GM23338 (cell line): ENCODE results near the gene GOLGA8N. TPM values are rescaled to one million over a fixed set of nuclear protein-coding genes. Genes with fewer than 3 reads are reported as not detected.

Source experiments
- ATAC-seq: fragments of 200-7000 bp; cut with Tn5 transposase; 3 replicates; pipeline ENCODE4 v1.9.1; 2020
- DNase-seq: peaks from one replicate; pipeline ENCODE4 v3.0.0-alpha.2; 2015; ENCODE audit warnings: low spot score
- H2AFZ ChIP-seq: fragments of 200-600 bp; sonication (generic); 2 replicates; pipeline ENCODE4 v1.8.0; 2016; ENCODE audit warnings: antibody characterized with exemption, mild to moderate bottlenecking, moderate library complexity
- H3F3A ChIP-seq: fragments of 200-600 bp; sonication (generic); replicated peaks from 2 replicates; pipeline ENCODE4 v1.8.0; 2017; ENCODE audit warnings: antibody characterized with exemption, mixed run types, low read depth
- H3K27ac ChIP-seq: fragments of 200-600 bp; sonication (generic); 2 replicates; pipeline ENCODE4 v1.6.1; 2016; ENCODE audit warnings: low read depth
- H3K27me3 ChIP-seq: fragments of 200-600 bp; sonication (generic); 2 replicates; pipeline ENCODE4 v1.8.0; 2016; ENCODE audit warnings: mild to moderate bottlenecking, mixed run types, moderate library complexity; ENCODE audit not compliant: insufficient read depth
- H3K36me3 ChIP-seq: fragments of 200-600 bp; sonication (generic); 2 replicates; pipeline ENCODE4 v1.8.0; 2016; ENCODE audit warnings: mild to moderate bottlenecking; ENCODE audit not compliant: insufficient read depth
- H3K4me1 ChIP-seq: fragments of 200-600 bp; sonication (generic); 2 replicates; pipeline ENCODE4 v1.8.0; 2016; ENCODE audit warnings: mild to moderate bottlenecking, moderate library complexity; ENCODE audit not compliant: insufficient read depth
- H3K4me2 ChIP-seq: fragments of 200-600 bp; sonication (generic); 2 replicates; pipeline ENCODE4 v1.7.1; 2017; ENCODE audit warnings: mixed run types
- H3K4me3 ChIP-seq: fragments of 200-600 bp; sonication (generic); 2 replicates; pipeline ENCODE4 v1.6.1; 2016; ENCODE audit warnings: mixed run types
- H3K79me2 ChIP-seq: fragments of 200-600 bp; sonication (generic); replicated peaks from 2 replicates; pipeline ENCODE4 v1.8.0; 2017; ENCODE audit warnings: mild to moderate bottlenecking; ENCODE audit not compliant: insufficient read depth
- H3K9me2 ChIP-seq: fragments of 200-600 bp; sonication (generic); 2 replicates; pipeline ENCODE4 v1.8.0; 2017; ENCODE audit not compliant: insufficient read depth
- H4K20me1 ChIP-seq: fragments of 200-600 bp; sonication (generic); replicated peaks from 2 replicates; pipeline ENCODE4 v1.8.0; 2017; ENCODE audit warnings: mild to moderate bottlenecking; ENCODE audit not compliant: insufficient read depth
- H3K27ac Mint-ChIP-seq: 2 replicates; pipeline ENCODE4 v1.8.0; 2020; ENCODE audit warnings: inconsistent platforms, mild to moderate bottlenecking, moderate library complexity, mixed read lengths
- H3K27me3 Mint-ChIP-seq: 3 replicates; pipeline ENCODE4 v1.8.0; 2022; ENCODE audit warnings: low read depth, mild to moderate bottlenecking, moderate library complexity, mixed read lengths, inconsistent platforms; ENCODE audit not compliant: insufficient read depth, poor library complexity
- H3K36me3 Mint-ChIP-seq: 3 replicates; pipeline ENCODE4 v1.8.0; 2021; ENCODE audit warnings: low read depth, mild to moderate bottlenecking, inconsistent platforms, moderate library complexity, mixed read lengths
- H3K4me1 Mint-ChIP-seq: 3 replicates; pipeline ENCODE4 v1.8.0; 2020; ENCODE audit warnings: mild to moderate bottlenecking, inconsistent platforms, mixed read lengths
- H3K4me3 Mint-ChIP-seq: 3 replicates; pipeline ENCODE4 v1.8.0; 2021; ENCODE audit warnings: moderate library complexity, mild to moderate bottlenecking, inconsistent platforms, mixed read lengths
- H3K9me3 Mint-ChIP-seq: 3 replicates; pipeline ENCODE4 v1.8.0; 2020; ENCODE audit warnings: moderate library complexity, mild to moderate bottlenecking, inconsistent platforms, mixed read lengths
- CREB1 ChIP-seq: fragments of 250-450 bp; sonication (Bioruptor Pico); IDR thresholded peaks from 2 replicates; pipeline ENCODE4 v1.5.0; 2020; ENCODE audit warnings: low read depth, mild to moderate bottlenecking, moderate library complexity
- EZH2phosphoT487 ChIP-seq: fragments of 200-600 bp; sonication (generic); IDR thresholded peaks from one replicate; pipeline ENCODE4 v1.8.1; 2018; ENCODE audit warnings: antibody characterized with exemption; ENCODE audit not compliant: unreplicated experiment
- JUNB ChIP-seq: IDR thresholded peaks from one replicate; pipeline ENCODE4 v1.6.1; 2016; ENCODE audit warnings: antibody characterized with exemption; ENCODE audit not compliant: unreplicated experiment
- NANOG ChIP-seq: IDR thresholded peaks from 2 replicates; pipeline ENCODE4 v1.6.1; 2016; ENCODE audit warnings: antibody characterized with exemption, borderline replicate concordance
- REST ChIP-seq: IDR thresholded peaks from one replicate; pipeline ENCODE4 v1.6.1; 2018; ENCODE audit warnings: antibody characterized with exemption; ENCODE audit not compliant: unreplicated experiment
- STAT1 ChIP-seq: IDR thresholded peaks from one replicate; pipeline ENCODE4 v1.6.1; 2016; ENCODE audit warnings: antibody characterized with exemption; ENCODE audit not compliant: unreplicated experiment
- ZNF114 ChIP-seq: fragments of 250-450 bp; sonication (Bioruptor Pico); IDR thresholded peaks from 2 replicates; pipeline ENCODE4 v1.5.0; 2020; ENCODE audit warnings: mild to moderate bottlenecking, moderate library complexity
- ZNF331 ChIP-seq: fragments of 250-450 bp; sonication (Bioruptor Pico); IDR thresholded peaks from 2 replicates; pipeline ENCODE4 v1.5.0; 2020; ENCODE audit warnings: low read depth, mild to moderate bottlenecking, moderate library complexity
- polyA plus RNA-seq: library from polyadenylated mRNA; unstranded; fragments of >200 nt; fragmentation: Nextera tagmentation; extraction: Ambion mirVana; gene quantifications from 2 replicates; pipeline ENCODE4 v1.2.1, GENCODE V29; 2016
- total RNA-seq: library from RNA; depleted of rRNA; stranded (reverse); fragments of >200 nt; shearing (Covaris generic); gene quantifications from 2 replicates; pipeline ENCODE4 v1.2.3, GENCODE V29; 2014
- TF ChIP-seq, protein P1 (sequence below): IDR thresholded peaks from 2 replicates; pipeline ENCODE4 v1.6.1; 2016; ENCODE audit warnings: antibody characterized with exemption
- TF ChIP-seq, protein P2 (sequence below), 2 experiments: fragments of 200-600 bp in 1 of 2; sonication (generic) in 1 of 2; conservative IDR thresholded peaks; 2 replicates each; pipeline versions ENCODE4 v1.5.1 to v1.6.1; 2016 to 2017; ENCODE audit warnings: antibody characterized with exemption in 2 of 2, low read depth in 2 of 2, mild to moderate bottlenecking in 2 of 2, moderate library complexity in 1 of 2

Gene GOLGA8N
- total and polyA plus RNA-seq, 2 experiments from 2014 or later: 0.40 to 14.8 TPM

GRCh38 chr15:32646291-32646690 is 53.0 kb downstream of the GOLGA8N start:
- no peak overlapping the region for H2AFZ ChIP-seq
- H3K4me3 Mint-ChIP-seq: no peak overlapping the region
- H3K4me1 ChIP-seq: peaks cover 25% of the 10 kb centered on the region
- H3K79me2 ChIP-seq: no peaks in the 10 kb centered on the region; the same call in 1 of the 2 replicates
- H3K9me3 Mint-ChIP-seq: no peaks in the 10 kb centered on the region
- peaks cover 9% of the 10 kb centered on the region; the same call in 2 of the 3 replicates for H3K36me3 Mint-ChIP-seq
- H4K20me1 ChIP-seq: no peaks in the 10 kb centered on the region
- H3K9me2 ChIP-seq: no peaks in the 10 kb centered on the region
- peaks cover 7% of the 10 kb centered on the region for H3K27me3 Mint-ChIP-seq
- TF ChIP-seq ZNF331 (CRISPR knock-in tag) (no peak), NANOG (no peak), JUNB (no peak), ZNF114 (CRISPR knock-in tag) (no peak), CREB1 (CRISPR knock-in tag) (no peak), STAT1 (no peak), EZH2phosphoT487 (no peak), REST (no peak)
- TF ChIP-seq, protein P1, sequence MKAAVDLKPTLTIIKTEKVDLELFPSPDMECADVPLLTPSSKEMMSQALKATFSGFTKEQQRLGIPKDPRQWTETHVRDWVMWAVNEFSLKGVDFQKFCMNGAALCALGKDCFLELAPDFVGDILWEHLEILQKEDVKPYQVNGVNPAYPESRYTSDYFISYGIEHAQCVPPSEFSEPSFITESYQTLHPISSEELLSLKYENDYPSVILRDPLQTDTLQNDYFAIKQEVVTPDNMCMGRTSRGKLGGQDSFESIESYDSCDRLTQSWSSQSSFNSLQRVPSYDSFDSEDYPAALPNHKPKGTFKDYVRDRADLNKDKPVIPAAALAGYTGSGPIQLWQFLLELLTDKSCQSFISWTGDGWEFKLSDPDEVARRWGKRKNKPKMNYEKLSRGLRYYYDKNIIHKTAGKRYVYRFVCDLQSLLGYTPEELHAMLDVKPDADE: no peak
- TF ChIP-seq, protein P2, sequence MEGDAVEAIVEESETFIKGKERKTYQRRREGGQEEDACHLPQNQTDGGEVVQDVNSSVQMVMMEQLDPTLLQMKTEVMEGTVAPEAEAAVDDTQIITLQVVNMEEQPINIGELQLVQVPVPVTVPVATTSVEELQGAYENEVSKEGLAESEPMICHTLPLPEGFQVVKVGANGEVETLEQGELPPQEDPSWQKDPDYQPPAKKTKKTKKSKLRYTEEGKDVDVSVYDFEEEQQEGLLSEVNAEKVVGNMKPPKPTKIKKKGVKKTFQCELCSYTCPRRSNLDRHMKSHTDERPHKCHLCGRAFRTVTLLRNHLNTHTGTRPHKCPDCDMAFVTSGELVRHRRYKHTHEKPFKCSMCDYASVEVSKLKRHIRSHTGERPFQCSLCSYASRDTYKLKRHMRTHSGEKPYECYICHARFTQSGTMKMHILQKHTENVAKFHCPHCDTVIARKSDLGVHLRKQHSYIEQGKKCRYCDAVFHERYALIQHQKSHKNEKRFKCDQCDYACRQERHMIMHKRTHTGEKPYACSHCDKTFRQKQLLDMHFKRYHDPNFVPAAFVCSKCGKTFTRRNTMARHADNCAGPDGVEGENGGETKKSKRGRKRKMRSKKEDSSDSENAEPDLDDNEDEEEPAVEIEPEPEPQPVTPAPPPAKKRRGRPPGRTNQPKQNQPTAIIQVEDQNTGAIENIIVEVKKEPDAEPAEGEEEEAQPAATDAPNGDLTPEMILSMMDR (conservative IDR thresholded peaks at IDR 0.05; ENCODE audit: low read depth in 2 of 2): no peak
- H3K36me3 ChIP-seq: no peaks in the 10 kb centered on the region
- no peak overlapping the region for H3K4me3 ChIP-seq
- H3F3A ChIP-seq: no peaks in the 10 kb centered on the region
- H3K27ac ChIP-seq: no peak overlapping the region
- no peak for DNase-seq
- peaks cover 33% of the 10 kb centered on the region for H3K4me1 Mint-ChIP-seq
- no peak overlapping the region for H3K27ac Mint-ChIP-seq
- ATAC-seq: no peak
- no peak overlapping the region for H3K4me2 ChIP-seq
- H3K27me3 ChIP-seq: no peaks in the 10 kb centered on the region
